Neural crest cell (in vitro differentiated cells): ENCODE measurements around the gene ZSCAN25. TPM values are rescaled to one million over a fixed set of nuclear protein-coding genes. Genes with fewer than 3 reads are reported as not detected.

ENCODE experiments used
- DNase-seq: peaks from one replicate; pipeline ENCODE4 v3.0.0; 2021; ENCODE audit warnings: low read depth, mixed read lengths, low spot score
- H3K27ac Mint-ChIP-seq: one replicate; pipeline ENCODE4 v1.8.0; 2021; ENCODE audit warnings: mild to moderate bottlenecking, mixed read lengths; ENCODE audit not compliant: unreplicated experiment
- H3K27me3 Mint-ChIP-seq: 2 replicates; pipeline ENCODE4 v1.8.0; 2021; ENCODE audit warnings: low read depth, mild to moderate bottlenecking, mixed read lengths
- H3K36me3 Mint-ChIP-seq: 2 replicates; pipeline ENCODE4 v1.8.0; 2021; ENCODE audit warnings: low read depth, mild to moderate bottlenecking, mixed read lengths
- H3K4me1 Mint-ChIP-seq: 2 replicates; pipeline ENCODE4 v1.8.0; 2021; ENCODE audit warnings: mixed read lengths
- H3K4me3 Mint-ChIP-seq: one replicate; pipeline ENCODE4 v1.8.0; 2021; ENCODE audit warnings: mild to moderate bottlenecking, mixed read lengths
- H3K9me3 Mint-ChIP-seq: 2 replicates; pipeline ENCODE4 v1.8.0; 2021; ENCODE audit warnings: mixed read lengths
- CTCF ChIP-seq: fragments of 200-600 bp; sonication (generic); conservative IDR thresholded peaks from 2 replicates; pipeline ENCODE4 v1.5.0; 2021; ENCODE audit warnings: antibody characterized with exemption, mild to moderate bottlenecking
- total RNA-seq: library from RNA; stranded (reverse); gene quantifications from 2 replicates; pipeline ENCODE4 v1.2.1, GENCODE V29; 2021

Gene ZSCAN25
- total RNA-seq, 1 donor from 2014 or later, result 23.4 TPM

- Mint-ChIP-seq H3K4me3 (no peak overlapping the region), H3K4me1 (no peaks in the 10 kb centered on the region), H3K9me3 (no peaks in the 10 kb centered on the region), H3K27ac (no peak overlapping the region), H3K27me3 (no peaks in the 10 kb centered on the region), H3K36me3 (peaks cover 8% of the 10 kb centered on the region)
- TF ChIP-seq CTCF, result no peak
- DNase-seq, result no peak
Measured at GRCh38 chr7:99639267-99639666, 22.5 kb downstream of the ZSCAN25 start.

- no peak for DNase-seq
- TF ChIP-seq CTCF, result no peak
- H3K27me3 Mint-ChIP-seq, result no peaks in the 10 kb centered on the region
- H3K4me1 Mint-ChIP-seq, result no peaks in the 10 kb centered on the region
- H3K9me3 Mint-ChIP-seq, result peaks cover 9% of the 10 kb centered on the region
- H3K4me3 Mint-ChIP-seq, result no peak overlapping the region
- no peak overlapping the region for H3K27ac Mint-ChIP-seq
- H3K36me3 Mint-ChIP-seq, result peaks cover 31% of the 10 kb centered on the region
Measured at GRCh38 chr7:99642027-99642426, 25.3 kb downstream of the ZSCAN25 start.

- Mint-ChIP-seq H3K27ac (no peak overlapping the region), H3K27me3 (no peaks in the 10 kb centered on the region), H3K4me1 (no peaks in the 10 kb centered on the region), H3K4me3 (no peak overlapping the region), H3K9me3 (peaks cover 9% of the 10 kb centered on the region), H3K36me3 (peaks cover 31% of the 10 kb centered on the region)
- no peak for DNase-seq
- TF ChIP-seq CTCF, result no peak
Measured at GRCh38 chr7:99643464-99643863, 26.7 kb downstream of the ZSCAN25 start.

GRCh38 chr7:99644431-99644830 lies 27.7 kb downstream of the ZSCAN25 start:
- Mint-ChIP-seq H3K4me3 (no peak overlapping the region), H3K27ac (no peak overlapping the region), H3K9me3 (peaks cover 9% of the 10 kb centered on the region), H3K4me1 (no peaks in the 10 kb centered on the region), H3K27me3 (no peaks in the 10 kb centered on the region), H3K36me3 (peaks cover 31% of the 10 kb centered on the region)
- no peak for DNase-seq
- TF ChIP-seq CTCF, result no peak

- no peak for DNase-seq
- no peak for TF ChIP-seq CTCF
- Mint-ChIP-seq H3K4me1 (no peaks in the 10 kb centered on the region), H3K4me3 (no peak overlapping the region), H3K27me3 (no peaks in the 10 kb centered on the region), H3K9me3 (peaks cover 9% of the 10 kb centered on the region), H3K36me3 (peaks cover 31% of the 10 kb centered on the region), H3K27ac (no peak overlapping the region)
Measured at GRCh38 chr7:99645590-99645989, 28.8 kb downstream of the ZSCAN25 start.

- no peak overlapping the region for H3K27ac Mint-ChIP-seq
- no peak overlapping the region for H3K4me3 Mint-ChIP-seq
- no peaks in the 10 kb centered on the region for H3K4me1 Mint-ChIP-seq
- peaks cover 9% of the 10 kb centered on the region for H3K9me3 Mint-ChIP-seq
- no peak for DNase-seq
- no peak for TF ChIP-seq CTCF
- no peaks in the 10 kb centered on the region for H3K27me3 Mint-ChIP-seq
- H3K36me3 Mint-ChIP-seq, result peaks cover 28% of the 10 kb centered on the region
Measured at GRCh38 chr7:99648843-99649242, 32.1 kb downstream of the ZSCAN25 start.
